H1 (cell line): ENCODE measurements around the gene CITED4. TPM values are rescaled to one million over a fixed set of nuclear protein-coding genes. Genes with fewer than 3 reads are reported as not detected.

Experiments
- CTCF ChIA-PET: fragments of 300-600 bp; sonication (Branson Sonifier 250); formaldehyde crosslinking; loops from one replicate; lab custom pipeline; 2021; ENCODE audit not compliant: partially characterized antibody; lab: Charles Lee
- POLR2A ChIA-PET: fragments of 300-600 bp; sonication (Branson Sonifier 250); formaldehyde crosslinking; loops from one replicate; lab custom pipeline; 2021; ENCODE audit warnings: inconsistent platforms; ENCODE audit not compliant: partially characterized antibody; lab: Charles Lee
- DNase-seq, 2 experiments: peaks; one replicate each; pipeline versions ENCODE4 v3.0.0 to v3.0.0-alpha.2; 2010 to 2022; ENCODE audit warnings: low spot score in 2 of 2, low read depth in 1 of 2, mixed read lengths in 1 of 2
- FAIRE-seq: peaks from 2 replicates; lab custom pipeline; 2011; peaks lifted over from hg19 to GRCh38; lab: Jason Lieb, UNC
- H2AFZ ChIP-seq: 2 replicates; pipeline ENCODE4 v1.8.1; 2012; ENCODE audit warnings: low read length, inconsistent platforms
- H2AK5ac ChIP-seq: 2 replicates; pipeline ENCODE4 v1.6.1; 2013; ENCODE audit warnings: low read depth, low read length
- H2BK120ac ChIP-seq: replicated peaks from 2 replicates; pipeline ENCODE3; 2013; ENCODE audit warnings: low read depth, low read length, inconsistent platforms
- H2BK12ac ChIP-seq: 2 replicates; pipeline ENCODE4 v1.6.1; 2013; ENCODE audit warnings: low read depth, low read length
- H2BK15ac ChIP-seq: 2 replicates; pipeline ENCODE4 v1.6.1; 2013; ENCODE audit warnings: low read length
- H2BK20ac ChIP-seq: 2 replicates; pipeline ENCODE4 v1.6.1; 2013; ENCODE audit warnings: low read length
- H2BK5ac ChIP-seq: 2 replicates; pipeline ENCODE4 v1.6.1; 2013; ENCODE audit warnings: low read depth, low read length
- H3K14ac ChIP-seq: 2 replicates; pipeline ENCODE4 v1.6.1; 2013; ENCODE audit warnings: inconsistent platforms; ENCODE audit not compliant: insufficient read length
- H3K18ac ChIP-seq: 2 replicates; pipeline ENCODE4 v1.6.1; 2013; ENCODE audit warnings: low read length; ENCODE audit errors: extremely low read depth
- H3K23ac ChIP-seq: 2 replicates; pipeline ENCODE4 v1.6.1; 2013; ENCODE audit warnings: inconsistent platforms; ENCODE audit not compliant: insufficient read length
- H3K23me2 ChIP-seq: 2 replicates; pipeline ENCODE4 v1.6.1; 2013; ENCODE audit warnings: low read depth, low read length
- H3K27ac ChIP-seq: 2 replicates; pipeline ENCODE4 v1.6.1; 2011; ENCODE audit warnings: low read depth, low read length, inconsistent platforms
- H3K27me3 ChIP-seq, 4 experiments: replicated peaks in 1 of 4; 1 replicate in 1 of 4; 2 replicates in 3 of 4; pipeline versions ENCODE4 v1.6.1 to v1.8.1; 2011 to 2013; ENCODE audit warnings: low read length in 3 of 4, mild to moderate bottlenecking in 3 of 4, inconsistent platforms in 2 of 4, mixed read lengths in 2 of 4, moderate library complexity in 1 of 4; ENCODE audit not compliant: control insufficient read depth in 3 of 4, insufficient read depth in 3 of 4; ENCODE audit errors: extremely low read depth in 1 of 4
- H3K36me3 ChIP-seq, 4 experiments: 2 replicates each; pipeline versions ENCODE4 v1.6.1 to v1.8.1; 2011 to 2013; ENCODE audit warnings: mild to moderate bottlenecking in 4 of 4, low read length in 3 of 4, moderate library complexity in 2 of 4, control low read depth in 1 of 4, inconsistent platforms in 1 of 4; ENCODE audit not compliant: insufficient read depth in 4 of 4, control insufficient read depth in 2 of 4
- H3K4ac ChIP-seq: replicated peaks from 2 replicates; pipeline ENCODE3; 2013; ENCODE audit warnings: low read length, low read depth, mixed read lengths, inconsistent platforms; ENCODE audit not compliant: insufficient read length
- H3K4me1 ChIP-seq, 4 experiments: replicated peaks in 1 of 4; 1 replicate in 1 of 4; 2 replicates in 3 of 4; pipeline versions ENCODE4 v1.6.1 to v1.8.1; 2011 to 2013; ENCODE audit warnings: low read length in 3 of 4, inconsistent platforms in 2 of 4, mixed read lengths in 1 of 4; ENCODE audit not compliant: insufficient read depth in 4 of 4, control insufficient read depth in 3 of 4
- H3K4me2 ChIP-seq, 2 experiments: 2 replicates each; pipeline versions ENCODE4 v1.6.1 to v1.8.1; 2011 to 2013; ENCODE audit warnings: low read depth in 2 of 2, low read length in 2 of 2, control low read depth in 1 of 2, inconsistent platforms in 1 of 2, mild to moderate bottlenecking in 1 of 2; ENCODE audit not compliant: insufficient read depth in 1 of 2
- H3K4me3 ChIP-seq, 4 experiments: fragments of 200-600, 300-600 bp in 1 of 4; sonication (generic), shearing (Covaris generic), sonication (Bioruptor Twin) in 1 of 4; 2 replicates each; pipeline versions ENCODE4 v1.5.1 to v1.8.1; 2011 to 2016; ENCODE audit warnings: low read length in 4 of 4, low read depth in 3 of 4, control low read depth in 2 of 4, inconsistent platforms in 2 of 4, mild to moderate bottlenecking in 2 of 4, mixed read lengths in 1 of 4, moderate library complexity in 1 of 4; ENCODE audit not compliant: insufficient read depth in 2 of 4; ENCODE audit errors: extremely low read depth in 1 of 4
- H3K56ac ChIP-seq: replicated peaks from 2 replicates; pipeline ENCODE3; 2013; ENCODE audit warnings: low read depth, mild to moderate bottlenecking, mixed read lengths, low read length, inconsistent platforms; ENCODE audit not compliant: insufficient read length
- H3K79me1 ChIP-seq: 2 replicates; pipeline ENCODE4 v1.6.1; 2013; ENCODE audit warnings: low read depth, low read length, control low read depth
- H3K79me2 ChIP-seq, 2 experiments: 2 replicates each; pipeline versions ENCODE4 v1.6.1 to v1.8.1; 2012 to 2013; ENCODE audit warnings: low read length in 2 of 2, mild to moderate bottlenecking in 2 of 2, inconsistent platforms in 1 of 2; ENCODE audit not compliant: insufficient read depth in 2 of 2, control insufficient read depth in 1 of 2
- H3K9ac ChIP-seq, 4 experiments: replicated peaks in 1 of 4; 1 replicate in 1 of 4; 2 replicates in 3 of 4; pipeline versions ENCODE4 v1.6.1 to v1.8.1; 2011 to 2013; ENCODE audit warnings: low read depth in 3 of 4, low read length in 3 of 4, control low read depth in 2 of 4, mild to moderate bottlenecking in 2 of 4, moderate library complexity in 2 of 4, inconsistent platforms in 1 of 4; ENCODE audit errors: extremely low read depth in 1 of 4
- H3K9me3 ChIP-seq, 2 experiments: 2 replicates each; pipeline versions ENCODE4 v1.6.1 to v1.8.1; 2012 to 2013; ENCODE audit warnings: mild to moderate bottlenecking in 2 of 2, moderate library complexity in 2 of 2, control low read depth in 1 of 2, inconsistent platforms in 1 of 2, low read depth in 1 of 2, low read length in 1 of 2, mixed read lengths in 1 of 2; ENCODE audit not compliant: insufficient read depth in 2 of 2
- H4K20me1 ChIP-seq, 2 experiments: replicated peaks in 1 of 2; 2 replicates each; pipeline versions ENCODE3 to v1.8.1; 2011 to 2013; ENCODE audit warnings: inconsistent platforms in 2 of 2, low read length in 2 of 2, mild to moderate bottlenecking in 1 of 2; ENCODE audit not compliant: insufficient read depth in 2 of 2, control insufficient read depth in 1 of 2
- H4K5ac ChIP-seq: 2 replicates; pipeline ENCODE4 v1.6.1; 2013; ENCODE audit warnings: low read length, low read depth, mixed read lengths, inconsistent platforms; ENCODE audit not compliant: insufficient read length
- H4K8ac ChIP-seq: 2 replicates; pipeline ENCODE4 v1.8.0; 2013; ENCODE audit warnings: mild to moderate bottlenecking, moderate library complexity, low read length, inconsistent platforms; ENCODE audit not compliant: insufficient read depth; ENCODE audit errors: extremely low read depth
- H4K91ac ChIP-seq: replicated peaks from 2 replicates; pipeline ENCODE3; 2013; ENCODE audit warnings: low read length, mixed read lengths, inconsistent platforms; ENCODE audit not compliant: insufficient read length
- ASH2L ChIP-seq: fragments of 200-600, 300-600 bp; sonication (generic); IDR thresholded peaks from one replicate; pipeline ENCODE4 v1.7.1; 2017; ENCODE audit warnings: low read length
- BCL11A ChIP-seq, 2 experiments: IDR thresholded peaks; one replicate each; pipeline ENCODE4 v1.6.1; 2011; ENCODE audit warnings: low read depth in 2 of 2, low read length in 2 of 2, mild to moderate bottlenecking in 2 of 2
- SIX5 ChIP-seq: IDR thresholded peaks from 2 replicates; pipeline ENCODE4 v1.6.1; 2011; ENCODE audit warnings: mild to moderate bottlenecking, low read depth, low read length
- TAF1 ChIP-seq: IDR thresholded peaks from 2 replicates; pipeline ENCODE4 v1.6.1; 2011; ENCODE audit warnings: mild to moderate bottlenecking, low read depth, low read length
- TAF7 ChIP-seq: optimal IDR thresholded peaks from 2 replicates; pipeline ENCODE3; 2011; ENCODE audit warnings: low read depth, mild to moderate bottlenecking, inconsistent platforms, low read length, moderate library complexity, borderline replicate concordance
- YY1 ChIP-seq: IDR thresholded peaks from 2 replicates; pipeline ENCODE4 v1.6.1; 2011; ENCODE audit warnings: low read depth, mild to moderate bottlenecking, low read length
- WGBS, 2 experiments: shearing (Covaris generic) in 1 of 2; methylation state at CpG; one replicate each; pipeline versions ENCODE4 v1.1.6 to v1.1.7; 2013 to 2015; ENCODE audit warnings: low lambda C conversion rate in 2 of 2, mixed read lengths in 2 of 2, inconsistent platforms in 1 of 2, low coverage in 1 of 2, missing lambda C conversion rate in 1 of 2; ENCODE audit not compliant: insufficient replicate concordance in 2 of 2, insufficient coverage in 1 of 2, insufficient read length in 1 of 2; ENCODE audit errors: extremely low coverage in 1 of 2, missing lambda C conversion rate in 1 of 2; 5-methylcytosine and 5-hydroxymethylcytosine counted together
- polyA plus RNA-seq, 7 experiments: library from polyadenylated mRNA; depleted of rRNA in 3 of 7; stranded (reverse) in 5 of 7; unstranded in 2 of 7; fragments of >200 nt in 5 of 7; fragments of 200-250 nt in 2 of 7; gene quantifications; 1 replicate in 5 of 7; 2 replicates in 1 of 7; 4 replicates in 1 of 7; pipeline versions ENCODE4 v1.2.1 to v1.2.3, GENCODE V29; 2011 to 2013; ENCODE audit warnings: missing spikeins in 2 of 7, mixed read lengths in 2 of 7
- total RNA-seq: library from RNA; stranded (reverse); fragmentation: NEBNext Ultra II Directional; extraction: Animal tissue kit (Norgen Biotek cat#: 25700); gene quantifications from 2 replicates; pipeline ENCODE4 v1.2.1, GENCODE V29; 2021
- TF ChIP-seq, protein P1 (sequence below): IDR thresholded peaks from 2 replicates; pipeline ENCODE4 v1.6.1; 2012; ENCODE audit warnings: low read length, inconsistent platforms
- TF ChIP-seq, protein P2 (sequence below): IDR thresholded peaks from 2 replicates; pipeline ENCODE4 v1.6.1; 2012; ENCODE audit warnings: inconsistent platforms
- TF ChIP-seq, protein P3 (sequence below), 3 experiments: IDR thresholded peaks; 1 replicate in 2 of 3; 2 replicates in 1 of 3; pipeline versions ENCODE4 v1.5.1 to v1.6.1; 2011; ENCODE audit warnings: low read length in 3 of 3, mild to moderate bottlenecking in 3 of 3, inconsistent platforms in 2 of 3, low read depth in 1 of 3, moderate library complexity in 1 of 3; ENCODE audit not compliant: insufficient read depth in 1 of 3; ENCODE audit errors: control extremely low read depth in 1 of 3

The CITED4 gene
- total and polyA plus RNA-seq, 2 of the 8 experiments (the other 6 are each of a cell fraction or from before 2014, with no cell fraction given): 5.4 to 16.3 TPM

GRCh38 chr1:40842207-40842606 is 20.0 kb downstream of the CITED4 start:
- H3K4me3 ChIP-seq: no peak overlapping the region
- no peak overlapping the region for H3K56ac ChIP-seq
- FAIRE-seq (no peak), DNase-seq (no peak)
- no peak overlapping the region for H3K27ac ChIP-seq
- H3K9me3 ChIP-seq: no peaks in the 10 kb centered on the region
- ChIA-PET CTCF (interaction anchor here (1.2 kb wide), 1 partner anchor 22 kb away, joined by 3 read pairs; no protein-coding TSS in a partner anchor), POLR2A (interaction anchor here (0.7 kb wide), 1 partner anchor 138 kb away, joined by 3 read pairs; the partner anchor contains the start of gene CTPS1)
- peaks cover 0 to 5% (median 0%) of the 10 kb centered on the region in 4 experiments; a peak in 1 of 8 replicates for H3K36me3 ChIP-seq
- no peak overlapping the region for H3K18ac ChIP-seq
- no peaks in the 10 kb centered on the region for H3K79me1 ChIP-seq
- no peak overlapping the region for H3K4ac ChIP-seq
- H3K4me1 ChIP-seq: no peaks in the 10 kb centered on the region; a peak in 1 of 7 replicates
- no peak overlapping the region for H3K23ac ChIP-seq
- H3K4me2 ChIP-seq: no peak overlapping the region
- H4K20me1 ChIP-seq: no peaks in the 10 kb centered on the region
- WGBS, 2 experiments: 68% methylated on average over 4 of the region's 4 CpGs; no CpG with 5 or more reads in 1 of the 2 experiments
- H4K5ac ChIP-seq: no peak overlapping the region
- H4K91ac ChIP-seq: no peak overlapping the region
- H4K8ac ChIP-seq: no peak overlapping the region
- no peak overlapping the region for H3K14ac ChIP-seq
- no peaks in the 10 kb centered on the region for H3K23me2 ChIP-seq
- no peak overlapping the region for H2BK12ac ChIP-seq
- H2BK20ac ChIP-seq: no peak overlapping the region
- no peaks in the 10 kb centered on the region; a peak in 1 of 7 replicates for H3K27me3 ChIP-seq
- no peak overlapping the region for H2BK5ac ChIP-seq
- H2BK120ac ChIP-seq: no peak overlapping the region
- no peak overlapping the region for H2BK15ac ChIP-seq
- no peak overlapping the region for H2AFZ ChIP-seq
- no peak overlapping the region for H3K9ac ChIP-seq
- no peaks in the 10 kb centered on the region for H3K79me2 ChIP-seq
- H2AK5ac ChIP-seq: no peak overlapping the region
- TF ChIP-seq BCL11A (IDR thresholded peaks at IDR 0.05; ENCODE audit: low read depth in 2 of 2, low read length in 2 of 2): no peak
- TF ChIP-seq, protein P1, sequence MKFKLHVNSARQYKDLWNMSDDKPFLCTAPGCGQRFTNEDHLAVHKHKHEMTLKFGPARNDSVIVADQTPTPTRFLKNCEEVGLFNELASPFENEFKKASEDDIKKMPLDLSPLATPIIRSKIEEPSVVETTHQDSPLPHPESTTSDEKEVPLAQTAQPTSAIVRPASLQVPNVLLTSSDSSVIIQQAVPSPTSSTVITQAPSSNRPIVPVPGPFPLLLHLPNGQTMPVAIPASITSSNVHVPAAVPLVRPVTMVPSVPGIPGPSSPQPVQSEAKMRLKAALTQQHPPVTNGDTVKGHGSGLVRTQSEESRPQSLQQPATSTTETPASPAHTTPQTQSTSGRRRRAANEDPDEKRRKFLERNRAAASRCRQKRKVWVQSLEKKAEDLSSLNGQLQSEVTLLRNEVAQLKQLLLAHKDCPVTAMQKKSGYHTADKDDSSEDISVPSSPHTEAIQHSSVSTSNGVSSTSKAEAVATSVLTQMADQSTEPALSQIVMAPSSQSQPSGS: no peak
- no peak for TF ChIP-seq TAF1
- TF ChIP-seq, protein P2, sequence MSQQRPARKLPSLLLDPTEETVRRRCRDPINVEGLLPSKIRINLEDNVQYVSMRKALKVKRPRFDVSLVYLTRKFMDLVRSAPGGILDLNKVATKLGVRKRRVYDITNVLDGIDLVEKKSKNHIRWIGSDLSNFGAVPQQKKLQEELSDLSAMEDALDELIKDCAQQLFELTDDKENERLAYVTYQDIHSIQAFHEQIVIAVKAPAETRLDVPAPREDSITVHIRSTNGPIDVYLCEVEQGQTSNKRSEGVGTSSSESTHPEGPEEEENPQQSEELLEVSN: no peak
- TF ChIP-seq, protein P3, sequence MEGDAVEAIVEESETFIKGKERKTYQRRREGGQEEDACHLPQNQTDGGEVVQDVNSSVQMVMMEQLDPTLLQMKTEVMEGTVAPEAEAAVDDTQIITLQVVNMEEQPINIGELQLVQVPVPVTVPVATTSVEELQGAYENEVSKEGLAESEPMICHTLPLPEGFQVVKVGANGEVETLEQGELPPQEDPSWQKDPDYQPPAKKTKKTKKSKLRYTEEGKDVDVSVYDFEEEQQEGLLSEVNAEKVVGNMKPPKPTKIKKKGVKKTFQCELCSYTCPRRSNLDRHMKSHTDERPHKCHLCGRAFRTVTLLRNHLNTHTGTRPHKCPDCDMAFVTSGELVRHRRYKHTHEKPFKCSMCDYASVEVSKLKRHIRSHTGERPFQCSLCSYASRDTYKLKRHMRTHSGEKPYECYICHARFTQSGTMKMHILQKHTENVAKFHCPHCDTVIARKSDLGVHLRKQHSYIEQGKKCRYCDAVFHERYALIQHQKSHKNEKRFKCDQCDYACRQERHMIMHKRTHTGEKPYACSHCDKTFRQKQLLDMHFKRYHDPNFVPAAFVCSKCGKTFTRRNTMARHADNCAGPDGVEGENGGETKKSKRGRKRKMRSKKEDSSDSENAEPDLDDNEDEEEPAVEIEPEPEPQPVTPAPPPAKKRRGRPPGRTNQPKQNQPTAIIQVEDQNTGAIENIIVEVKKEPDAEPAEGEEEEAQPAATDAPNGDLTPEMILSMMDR (IDR thresholded peaks at IDR 0.05; ENCODE audit: control extremely low read depth in 1 of 3, insufficient read depth in 1 of 3, low read depth in 1 of 3, low read length in 3 of 3): no peak
- no peak for TF ChIP-seq ASH2L
- no peak for TF ChIP-seq SIX5
- TF ChIP-seq TAF7: no peak
- no peak for TF ChIP-seq YY1
